HL-60 (cell line): ENCODE data around the gene UNKL.

ENCODE experiments used
- CTCF ChIP-seq: IDR thresholded peaks from one replicate; pipeline ENCODE4 v1.5.1; 2011; ENCODE audit warnings: low read length, control low read depth, inconsistent platforms; ENCODE audit not compliant: insufficient read depth
- GABPA ChIP-seq: IDR thresholded peaks from 2 replicates; pipeline ENCODE4 v1.6.1; 2012; ENCODE audit warnings: low read depth
- POLR2AphosphoS5 ChIP-seq: IDR thresholded peaks from 2 replicates; pipeline ENCODE4 v1.6.1; 2012; ENCODE audit warnings: low read depth
- REST ChIP-seq: IDR thresholded peaks from 2 replicates; pipeline ENCODE4 v1.6.1; 2012; ENCODE audit warnings: low read depth; ENCODE audit not compliant: insufficient replicate concordance
- SPI1 ChIP-seq: IDR thresholded peaks from 2 replicates; pipeline ENCODE4 v1.6.1; 2012; ENCODE audit warnings: low read depth, mild to moderate bottlenecking, borderline replicate concordance

GRCh38 chr16:1393613-1394176 lies 20.8 kb downstream of the UNKL start:
- TF ChIP-seq CTCF (no peak), POLR2AphosphoS5 (no peak), REST (no peak), SPI1 (no peak), GABPA (no peak)
